Measurements from ENCODE around the gene RASL10A. TPM values are rescaled to one million over a fixed set of nuclear protein-coding genes. Genes with fewer than 3 reads are reported as not detected.

Gene RASL10A
- total RNA-seq, 1 donor from 2014 or later, result 1.2 TPM

Small RNA genes lying within 50 kb of the gene (microRNA-seq; reads per million reads assigned to microRNA genes)
- 2.9 reads per million for gene MIR3653 (ENCODE audit: borderline number of aligned reads)

Other genes with a start within 250 kb of the RASL10A start
- gene KREMEN1, start 242.7 kb downstream of the RASL10A start, total RNA-seq, result 68.2 TPM
- 0.40 TPM for gene EMID1, start 109.8 kb downstream of the RASL10A start, total RNA-seq
- gene RHBDD3, start 47.7 kb downstream of the RASL10A start, total RNA-seq, result 16.6 TPM
- gene EWSR1, start 47.4 kb downstream of the RASL10A start, total RNA-seq, result 121 TPM
- 23.2 TPM for gene GAS2L1, start 9.0 kb downstream of the RASL10A start, total RNA-seq
- 30.0 TPM for gene AP1B1, start 72.9 kb upstream of the RASL10A start, total RNA-seq
- gene RFPL1, start 122.9 kb upstream of the RASL10A start, total RNA-seq, result not detected
- 0.12 TPM for gene NEFH, start 164.5 kb upstream of the RASL10A start, total RNA-seq
- 41.5 TPM for gene THOC5, start 238.1 kb upstream of the RASL10A start, total RNA-seq

All from left ventricle myocardium superior (tissue), 1 donor.